GM18517 (cell line): ENCODE results near the gene SLC25A43.
"Not testable (repeated sequence)": the region's sequence is repeated elsewhere in the genome, so short reads cannot be mapped to it uniquely, and the experiment has no call there.

Experiments
- ATAC-seq: cut with Tn5 transposase; IDR thresholded peaks from one replicate; pipeline ENCODE4 v1.9.1; 2021; ENCODE audit warnings: mild to moderate bottlenecking, moderate library complexity; ENCODE audit not compliant: unreplicated experiment

Gene SLC25A43

GRCh38 chrX:119467842-119468550 lies 68.9 kb downstream of the SLC25A43 start, which contains the start of gene SLC25A5:
TSS of gene SLC25A5 (plus strand) at chrX:119468444. CDS start at chrX:119468516, 72 bp downstream.
- ATAC-seq, result peak; percentile 63

GRCh38 chrX:119468551-119469312 lies 69.6 kb downstream of the SLC25A43 start:
- ATAC-seq, result peak; percentile 71

GRCh38 chrX:119469313-119469635 lies 70.1 kb downstream of the SLC25A43 start:
- no peak for ATAC-seq

- ATAC-seq, result no peak
Measured at GRCh38 chrX:119474615-119475388, 75.7 kb downstream of the SLC25A43 start.

- ATAC-seq, result no peak
Measured at GRCh38 chrX:119475389-119476101, 76.4 kb downstream of the SLC25A43 start.

GRCh38 chrX:119477812-119478232 lies 78.7 kb downstream of the SLC25A43 start:
- ATAC-seq, result no peak

- ATAC-seq, result no peak
Measured at GRCh38 chrX:119478504-119478903, 79.4 kb downstream of the SLC25A43 start.

GRCh38 chrX:119479845-119480244 lies 80.7 kb downstream of the SLC25A43 start:
- no peak for ATAC-seq

- ATAC-seq, result no peak
Measured at GRCh38 chrX:119481323-119481801, 82.2 kb downstream of the SLC25A43 start.

GRCh38 chrX:119482041-119482440 lies 82.9 kb downstream of the SLC25A43 start:
- no peak for ATAC-seq

- ATAC-seq, result peak; percentile 77
Measured at GRCh38 chrX:119482481-119483480, 83.6 kb downstream of the SLC25A43 start.

- no peak for ATAC-seq
Measured at GRCh38 chrX:119486745-119487144, 87.6 kb downstream of the SLC25A43 start.

GRCh38 chrX:119487766-119488165 lies 88.6 kb downstream of the SLC25A43 start:
- ATAC-seq, result not testable (repeated sequence)

- ATAC-seq, result no peak
Measured at GRCh38 chrX:119488749-119489148, 89.6 kb downstream of the SLC25A43 start.

- no peak for ATAC-seq
Measured at GRCh38 chrX:119489212-119490074, 90.3 kb downstream of the SLC25A43 start.

GRCh38 chrX:119492463-119492862 lies 93.3 kb downstream of the SLC25A43 start:
- ATAC-seq, result no peak

- not testable (repeated sequence) for ATAC-seq
Measured at GRCh38 chrX:119493851-119494495, 94.8 kb downstream of the SLC25A43 start.
